Measurements from ENCODE around the gene PKDREJ. TPM values are rescaled to one million over a fixed set of nuclear protein-coding genes. Genes with fewer than 3 reads are reported as not detected.

Gene PKDREJ
- total and polyA plus RNA-seq, 8 donors: under 0.01 to 0.10 (median 0.06) TPM; not detected in 5

DNA sequence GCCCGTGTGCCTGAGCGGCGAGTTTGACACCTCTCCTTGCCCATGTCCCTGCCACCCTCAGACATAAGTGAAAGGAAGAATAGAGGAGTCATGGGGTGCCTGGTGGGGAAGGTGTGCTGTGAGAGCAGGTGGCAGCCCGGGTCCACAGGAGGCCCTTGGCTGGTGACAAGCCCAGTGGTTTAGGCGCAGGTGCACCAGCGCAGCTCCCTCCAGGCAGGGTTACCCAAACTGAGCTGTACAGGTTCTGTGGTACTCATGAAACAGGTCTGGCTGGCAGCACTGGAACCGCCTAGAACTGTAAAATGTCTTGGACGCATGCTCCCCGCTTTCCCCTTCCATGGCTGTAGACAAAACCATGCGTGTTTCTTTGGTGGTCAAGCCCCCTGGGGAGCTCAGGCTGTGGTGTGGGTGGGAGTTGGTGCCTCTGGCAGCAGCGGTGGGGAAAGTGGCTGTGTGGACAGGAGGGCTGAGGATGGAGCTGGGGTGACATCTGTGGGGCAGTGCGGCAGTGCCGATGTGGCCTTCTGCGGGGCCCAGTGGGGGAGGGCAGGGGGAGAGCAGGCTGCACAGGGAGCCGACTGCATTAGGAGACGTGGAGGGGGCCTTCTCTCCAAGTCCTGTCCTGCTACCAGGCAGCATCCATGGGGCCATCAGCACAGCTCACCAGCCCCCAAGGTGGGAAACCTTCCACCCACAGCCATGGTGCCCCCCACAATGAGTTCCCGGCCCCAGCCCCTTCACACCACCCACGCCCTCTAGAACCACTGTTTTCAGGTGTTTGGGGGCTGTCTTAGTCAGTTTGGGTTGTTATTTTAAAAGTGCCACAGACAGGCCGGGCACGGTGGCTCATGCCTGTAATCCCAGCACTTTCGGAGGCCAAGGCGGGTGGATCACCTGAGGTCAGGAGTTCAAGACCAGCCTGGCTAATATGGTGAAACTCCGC is 28.0 kb upstream of the PKDREJ start:
- intact Hi-C loops (cut with DNase I; ENCODE audit: low total_unique reads): no loop called here
- H3K4me1 ChIP-seq: peaks cover 6 to 26% (median 18%) of the 10 kb centered on the region in 4 donors
- 88 to 99% (median 94%) methylated on average over 18 to 23 of the region's 23 CpGs for WGBS, 5 donors
- no peaks in the 10 kb centered on the region for H3K27me3 ChIP-seq
- TF ChIP-seq, protein P1, sequence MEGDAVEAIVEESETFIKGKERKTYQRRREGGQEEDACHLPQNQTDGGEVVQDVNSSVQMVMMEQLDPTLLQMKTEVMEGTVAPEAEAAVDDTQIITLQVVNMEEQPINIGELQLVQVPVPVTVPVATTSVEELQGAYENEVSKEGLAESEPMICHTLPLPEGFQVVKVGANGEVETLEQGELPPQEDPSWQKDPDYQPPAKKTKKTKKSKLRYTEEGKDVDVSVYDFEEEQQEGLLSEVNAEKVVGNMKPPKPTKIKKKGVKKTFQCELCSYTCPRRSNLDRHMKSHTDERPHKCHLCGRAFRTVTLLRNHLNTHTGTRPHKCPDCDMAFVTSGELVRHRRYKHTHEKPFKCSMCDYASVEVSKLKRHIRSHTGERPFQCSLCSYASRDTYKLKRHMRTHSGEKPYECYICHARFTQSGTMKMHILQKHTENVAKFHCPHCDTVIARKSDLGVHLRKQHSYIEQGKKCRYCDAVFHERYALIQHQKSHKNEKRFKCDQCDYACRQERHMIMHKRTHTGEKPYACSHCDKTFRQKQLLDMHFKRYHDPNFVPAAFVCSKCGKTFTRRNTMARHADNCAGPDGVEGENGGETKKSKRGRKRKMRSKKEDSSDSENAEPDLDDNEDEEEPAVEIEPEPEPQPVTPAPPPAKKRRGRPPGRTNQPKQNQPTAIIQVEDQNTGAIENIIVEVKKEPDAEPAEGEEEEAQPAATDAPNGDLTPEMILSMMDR (IDR thresholded peaks at IDR 0.05): no peak
- TF ChIP-seq POLR2AphosphoS5 (IDR thresholded peaks at IDR 0.05): no peak
- TF ChIP-seq POLR2A (IDR thresholded peaks at IDR 0.05): no peak
- TF ChIP-seq EP300 (IDR thresholded peaks at IDR 0.05): no peak
- H3K9me3 ChIP-seq: peaks cover 0 to 12% (median 5%) of the 10 kb centered on the region in 4 donors
- H3K27ac ChIP-seq: no peak overlapping the region
- no peak for DNase-seq
- no peak overlapping the region for H3K4me3 ChIP-seq
- H3K36me3 ChIP-seq: peaks cover 40 to 80% (median 78%) of the 10 kb centered on the region in 4 donors

DNA sequence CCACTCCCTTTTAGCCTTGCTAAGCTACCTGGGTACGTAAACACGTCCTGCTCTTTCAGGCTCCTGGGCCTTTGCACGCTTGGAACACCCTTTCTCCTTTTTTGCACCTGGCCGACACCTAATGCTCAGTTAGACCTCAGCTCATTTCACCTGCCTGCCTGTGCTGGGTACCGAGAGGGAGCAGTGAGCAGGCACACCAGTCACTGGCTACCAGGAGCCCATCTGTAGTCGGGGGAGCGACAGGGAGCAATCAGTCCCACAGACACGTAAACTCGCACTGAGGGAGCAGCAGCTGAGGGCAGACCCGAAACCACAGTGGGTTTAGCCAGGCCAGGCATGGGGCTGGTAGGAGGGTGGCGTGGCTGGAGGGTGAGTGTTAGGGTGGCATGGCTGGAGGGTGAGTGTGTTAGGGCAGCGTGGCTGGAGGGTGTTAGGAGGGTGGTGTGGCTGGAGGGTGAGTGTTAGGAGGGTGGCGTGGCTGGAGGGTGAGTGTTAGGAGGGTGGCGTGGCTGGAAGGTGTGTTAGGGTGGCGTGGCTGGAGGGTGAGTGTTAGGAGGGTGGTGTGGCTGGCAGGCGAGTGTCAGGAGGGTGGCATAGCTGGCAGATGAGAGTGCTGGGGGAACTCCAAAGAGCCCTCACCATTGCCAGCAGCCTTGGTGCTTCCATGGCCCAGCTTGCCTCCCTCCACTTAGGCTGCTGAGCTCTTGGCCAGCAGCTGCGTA is 27.1 kb upstream of the PKDREJ start:
- 86 to 95% (median 93%) methylated on average over 17 of the region's 17 CpGs for WGBS, 5 donors
- DNase-seq: no peak
- intact Hi-C loops (cut with DNase I; ENCODE audit: low total_unique reads): no loop called here

DNA sequence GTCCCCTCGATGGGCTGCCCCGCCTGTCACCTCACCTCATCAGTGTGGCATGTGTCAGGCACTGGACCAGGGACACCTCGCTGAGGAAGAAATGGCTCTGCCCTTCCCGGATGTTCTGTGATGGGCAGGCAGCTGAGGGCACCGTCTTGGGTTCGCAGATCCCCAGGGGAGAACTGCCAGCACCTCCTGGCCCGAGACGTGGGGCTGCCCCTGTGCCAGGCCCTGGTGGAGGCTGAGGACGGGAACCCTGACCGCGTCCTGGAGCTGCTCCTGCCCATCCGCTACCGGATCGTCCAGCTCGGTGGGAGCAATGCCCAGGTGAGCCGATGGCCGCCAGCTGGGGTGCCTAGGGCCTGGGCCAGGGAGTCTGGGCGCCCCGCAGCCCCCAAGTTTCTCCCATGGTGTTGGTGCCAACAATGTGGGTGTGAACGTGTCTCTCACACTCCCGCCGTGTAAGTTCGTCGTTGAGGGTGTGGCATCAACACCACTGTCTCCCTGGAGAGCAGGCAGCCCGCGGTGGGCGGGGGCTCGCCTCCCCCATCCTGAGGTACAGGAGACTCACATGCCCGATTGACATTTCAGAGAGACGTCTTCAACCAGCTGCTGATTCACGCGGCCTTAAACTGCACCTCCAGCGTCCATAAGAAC is 26.2 kb upstream of the PKDREJ start:
- WGBS, 5 donors: 87 to 93% (median 91%) methylated on average over 27 to 33 of the region's 33 CpGs
- DNase-seq: no peak
- Histone ChIP-seq H3K9me3 (peaks cover 0 to 12% (median 5%) of the 10 kb centered on the region in 4 donors), H3K27me3 (no peaks in the 10 kb centered on the region), H3K27ac (peak overlapping the region in 2 of 5 donors; percentile 70 to 75), H3K4me1 (peaks cover 0 to 18% (median 9%) of the 10 kb centered on the region in 4 donors), H3K36me3 (peaks cover 56 to 97% (median 96%) of the 10 kb centered on the region in 4 donors), H3K4me3 (no peak overlapping the region)
- TF ChIP-seq, protein P1 (IDR thresholded peaks at IDR 0.05): no peak
- TF ChIP-seq EP300 (IDR thresholded peaks at IDR 0.05): no peak
- no peak for TF ChIP-seq POLR2A (IDR thresholded peaks at IDR 0.05)
- intact Hi-C loops (cut with DNase I; ENCODE audit: low total_unique reads): no loop called here

More for the DNA sequence above, 27.1 kb upstream of the PKDREJ start:
- Histone ChIP-seq H3K36me3 (peaks cover 48 to 88% (median 87%) of the 10 kb centered on the region in 4 donors), H3K27me3 (no peaks in the 10 kb centered on the region), H3K4me1 (peaks cover 0 to 18% (median 10%) of the 10 kb centered on the region in 4 donors), H3K4me3 (no peak overlapping the region), H3K27ac (no peak overlapping the region), H3K9me3 (peaks cover 0 to 12% (median 5%) of the 10 kb centered on the region in 4 donors)
- TF ChIP-seq POLR2A (IDR thresholded peaks at IDR 0.05) (no peak), POLR2AphosphoS5 (IDR thresholded peaks at IDR 0.05) (no peak), EP300 (IDR thresholded peaks at IDR 0.05) (no peak)
- TF ChIP-seq, protein P1 (IDR thresholded peaks at IDR 0.05): no peak

DNA sequence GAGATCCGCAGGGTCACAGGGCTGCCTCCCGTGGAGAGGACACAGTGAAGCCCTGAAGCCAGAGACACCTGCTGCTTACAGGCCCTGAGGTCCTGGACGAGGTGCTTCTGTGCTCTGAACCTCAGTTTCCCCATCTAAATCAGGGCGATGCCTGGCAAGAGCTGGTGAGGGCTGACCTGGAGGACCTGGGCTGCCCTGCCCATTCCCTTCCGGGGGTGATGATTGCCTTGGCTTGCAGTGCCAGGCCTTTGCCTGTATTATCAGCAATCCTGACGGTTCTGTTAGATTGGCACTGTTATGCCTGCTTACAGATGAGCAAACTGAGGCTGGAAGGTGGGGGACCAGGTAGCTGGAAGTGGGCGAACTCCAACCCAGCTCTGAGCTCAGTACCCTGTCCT is 25.7 kb upstream of the PKDREJ start:
- Histone ChIP-seq H3K4me3 (no peak overlapping the region), H3K27me3 (no peaks in the 10 kb centered on the region), H3K9me3 (peaks cover 0 to 12% (median 5%) of the 10 kb centered on the region in 4 donors), H3K36me3 (peaks cover 61 to 100% (median 100%) of the 10 kb centered on the region in 4 donors), H3K4me1 (peaks cover 0 to 18% (median 9%) of the 10 kb centered on the region in 4 donors), H3K27ac (peak overlapping the region in 4 of 5 donors; percentile 64 to 75 (median 68))
- DNase-seq: no peak
- WGBS, 5 donors: 81 to 92% (median 90%) methylated on average over 5 to 7 of the region's 7 CpGs
- TF ChIP-seq POLR2A (IDR thresholded peaks at IDR 0.05) (no peak), EP300 (IDR thresholded peaks at IDR 0.05) (no peak), POLR2AphosphoS5 (IDR thresholded peaks at IDR 0.05) (no peak)
- TF ChIP-seq, protein P1 (IDR thresholded peaks at IDR 0.05): no peak
- intact Hi-C loops (cut with DNase I; ENCODE audit: low total_unique reads): no loop called here

All from stomach (tissue), 9 donors.